22Rv1 (cell line): ENCODE data around the gene CACNG4.

ENCODE experiments used
- ZFX ChIP-seq: fragments of 450-650 bp; IDR thresholded peaks from 2 replicates; pipeline ENCODE4 v1.6.1; 2017; ENCODE audit warnings: antibody characterized with exemption, borderline replicate concordance
- TF ChIP-seq, protein P1 (sequence below): fragments of 450-650 bp; IDR thresholded peaks from 2 replicates; pipeline ENCODE4 v1.5.1; 2017; ENCODE audit warnings: mild to moderate bottlenecking

DNA sequence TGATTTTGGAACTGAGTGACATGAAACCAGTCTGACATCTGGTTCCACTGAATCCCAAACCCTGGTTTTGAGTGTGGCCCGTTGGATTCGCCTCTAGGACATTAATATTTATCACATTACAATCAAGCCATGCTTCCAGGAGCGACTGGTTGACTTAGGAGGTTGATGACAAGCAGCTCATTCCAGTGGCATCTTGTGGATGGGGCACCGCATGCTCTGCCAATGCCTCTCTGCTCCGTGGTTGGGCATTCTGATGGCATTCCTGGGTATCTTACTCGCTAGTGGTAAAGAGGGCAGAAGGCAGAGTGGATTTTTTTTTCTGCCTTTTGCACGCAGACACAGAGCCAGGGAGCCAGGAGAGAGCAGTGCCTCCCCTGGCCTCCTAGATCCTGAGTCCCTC is 31.4 kb downstream of the CACNG4 start:
- TF ChIP-seq, protein P1, sequence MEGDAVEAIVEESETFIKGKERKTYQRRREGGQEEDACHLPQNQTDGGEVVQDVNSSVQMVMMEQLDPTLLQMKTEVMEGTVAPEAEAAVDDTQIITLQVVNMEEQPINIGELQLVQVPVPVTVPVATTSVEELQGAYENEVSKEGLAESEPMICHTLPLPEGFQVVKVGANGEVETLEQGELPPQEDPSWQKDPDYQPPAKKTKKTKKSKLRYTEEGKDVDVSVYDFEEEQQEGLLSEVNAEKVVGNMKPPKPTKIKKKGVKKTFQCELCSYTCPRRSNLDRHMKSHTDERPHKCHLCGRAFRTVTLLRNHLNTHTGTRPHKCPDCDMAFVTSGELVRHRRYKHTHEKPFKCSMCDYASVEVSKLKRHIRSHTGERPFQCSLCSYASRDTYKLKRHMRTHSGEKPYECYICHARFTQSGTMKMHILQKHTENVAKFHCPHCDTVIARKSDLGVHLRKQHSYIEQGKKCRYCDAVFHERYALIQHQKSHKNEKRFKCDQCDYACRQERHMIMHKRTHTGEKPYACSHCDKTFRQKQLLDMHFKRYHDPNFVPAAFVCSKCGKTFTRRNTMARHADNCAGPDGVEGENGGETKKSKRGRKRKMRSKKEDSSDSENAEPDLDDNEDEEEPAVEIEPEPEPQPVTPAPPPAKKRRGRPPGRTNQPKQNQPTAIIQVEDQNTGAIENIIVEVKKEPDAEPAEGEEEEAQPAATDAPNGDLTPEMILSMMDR = no peak
- TF ChIP-seq ZFX = no peak
